ENCODE results near the gene FGD3. TPM values are rescaled to one million over a fixed set of nuclear protein-coding genes. Genes with fewer than 3 reads are reported as not detected.
A peak's percentile ranks its signal among the peaks of the same experiment; 100 is the strongest.
"Not testable (repeated sequence)": the region's sequence is repeated elsewhere in the genome, so short reads cannot be mapped to it uniquely, and the experiment has no call there.

FGD3 gene
- total RNA-seq, 2 donors from 2014 or later = 42.0 to 43.3 TPM

GRCh38 chr9:92990461-92990860 is 43.1 kb downstream of the FGD3 start:
- no peaks in the 10 kb centered on the region for H3K9me3 Mint-ChIP-seq
- ATAC-seq (no peak), DNase-seq (ENCODE audit: low spot score) (no peak)
- H3K27me3 Mint-ChIP-seq = no peaks in the 10 kb centered on the region
- no peak overlapping the region for H3K4me3 Mint-ChIP-seq
- H3K4me1 Mint-ChIP-seq (ENCODE audit: low read depth in 2 of 2) = peaks cover 75 to 83% of the 10 kb centered on the region in 2 donors
- peaks cover 20% of the 10 kb centered on the region for H3K36me3 Mint-ChIP-seq
- peak overlapping the region; percentile 50 to 69 for H3K27ac Mint-ChIP-seq

DNA sequence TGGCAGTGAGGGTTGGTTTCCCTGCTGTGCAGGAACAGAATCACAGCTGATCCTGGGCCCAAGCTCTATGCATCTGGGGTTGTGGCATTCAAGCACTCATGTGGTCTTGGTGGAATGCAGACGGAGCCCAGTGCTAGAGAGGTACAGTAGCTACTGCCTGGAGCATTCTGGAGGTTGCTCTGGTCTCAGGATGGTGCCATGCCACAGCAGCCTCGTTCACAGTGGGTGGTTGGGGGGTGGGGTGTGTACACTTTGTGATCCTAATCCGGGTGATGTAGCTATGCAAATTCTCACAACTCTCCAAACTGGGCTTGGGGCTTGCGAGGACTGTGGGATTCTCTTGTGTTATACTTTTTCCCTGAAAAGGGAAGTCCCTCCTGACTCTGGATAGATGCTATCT is 45.2 kb downstream of the FGD3 start:
- peak in 1 of 2 donors; percentile 13 for ATAC-seq
- peaks cover 19% of the 10 kb centered on the region for H3K36me3 Mint-ChIP-seq
- no peak overlapping the region for H3K27ac Mint-ChIP-seq

GRCh38 chr9:92998871-92999270 is 51.5 kb downstream of the FGD3 start:
- DNase-seq (ENCODE audit: low spot score); H3K4me3 Mint-ChIP-seq; H3K27ac Mint-ChIP-seq; ATAC-seq; H3K27me3 Mint-ChIP-seq; H3K9me3 Mint-ChIP-seq: not testable (repeated sequence)
- H3K36me3 Mint-ChIP-seq = peaks cover 30% of the 10 kb centered on the region
- peaks cover 58 to 71% of the 10 kb centered on the region in 2 donors for H3K4me1 Mint-ChIP-seq (ENCODE audit: low read depth in 2 of 2)

More for the DNA sequence above, 45.2 kb downstream of the FGD3 start:
- peaks cover 79 to 89% of the 10 kb centered on the region in 2 donors for H3K4me1 Mint-ChIP-seq (ENCODE audit: low read depth in 2 of 2)
- DNase-seq (ENCODE audit: low spot score) = no peak
- H3K4me3 Mint-ChIP-seq = no peak overlapping the region
- peaks cover 4% of the 10 kb centered on the region for H3K9me3 Mint-ChIP-seq
- no peaks in the 10 kb centered on the region for H3K27me3 Mint-ChIP-seq

GRCh38 chr9:93001031-93001430 is 53.7 kb downstream of the FGD3 start:
- DNase-seq (ENCODE audit: low spot score) (no peak), ATAC-seq (no peak)
- H3K27me3 Mint-ChIP-seq = no peaks in the 10 kb centered on the region
- H3K36me3 Mint-ChIP-seq = peaks cover 22% of the 10 kb centered on the region
- H3K27ac Mint-ChIP-seq = peak overlapping the region; percentile 54 to 67
- H3K4me3 Mint-ChIP-seq = peak overlapping the region; percentile 32
- H3K9me3 Mint-ChIP-seq = peaks cover 4% of the 10 kb centered on the region
- peaks cover 53 to 60% of the 10 kb centered on the region in 2 donors for H3K4me1 Mint-ChIP-seq (ENCODE audit: low read depth in 2 of 2)

GRCh38 chr9:93002700-93003099 is 55.4 kb downstream of the FGD3 start:
- no peak overlapping the region for H3K27ac Mint-ChIP-seq
- DNase-seq (ENCODE audit: low spot score) = no peak
- H3K4me1 Mint-ChIP-seq (ENCODE audit: low read depth in 2 of 2) = peaks cover 41 to 44% of the 10 kb centered on the region in 2 donors
- peaks cover 17% of the 10 kb centered on the region for H3K36me3 Mint-ChIP-seq
- H3K27me3 Mint-ChIP-seq = no peaks in the 10 kb centered on the region
- ATAC-seq = no peak
- no peaks in the 10 kb centered on the region for H3K9me3 Mint-ChIP-seq
- no peak overlapping the region for H3K4me3 Mint-ChIP-seq

- Mint-ChIP-seq H3K9me3 (no peaks in the 10 kb centered on the region), H3K27me3 (no peaks in the 10 kb centered on the region), H3K27ac (peak overlapping the region in 1 of 2 donors; percentile 29), H3K4me3 (no peak overlapping the region), H3K36me3 (peaks cover 16% of the 10 kb centered on the region), H3K4me1 (ENCODE audit: low read depth in 2 of 2) (peaks cover 37 to 38% of the 10 kb centered on the region in 2 donors)
- ATAC-seq = peak; percentile 57 to 67
- DNase-seq (ENCODE audit: low spot score) = no peak
Observed at GRCh38 chr9:93003552-93004407, 56.5 kb downstream of the FGD3 start.

DNA sequence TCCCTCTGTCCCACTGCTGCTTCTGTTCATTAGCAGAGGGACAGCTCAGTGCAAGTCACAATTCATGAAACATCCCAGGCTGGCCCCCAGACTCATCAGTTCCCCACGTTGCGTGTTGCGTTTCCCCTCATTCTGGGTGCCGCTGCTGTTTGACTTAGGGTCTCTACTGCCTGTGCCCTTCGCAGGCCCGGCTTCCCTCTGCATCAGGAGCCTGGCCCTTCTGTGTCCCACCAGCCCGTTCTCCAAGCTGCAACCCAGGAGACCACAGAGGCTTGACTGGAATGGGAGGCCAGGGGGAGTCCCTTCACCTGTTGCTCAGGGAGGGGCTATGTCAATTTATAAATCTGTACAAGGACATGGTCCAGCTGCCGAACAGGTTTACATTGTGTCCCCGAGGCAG is 57.2 kb downstream of the FGD3 start:
- Mint-ChIP-seq H3K4me1 (ENCODE audit: low read depth in 2 of 2) (peaks cover 37 to 38% of the 10 kb centered on the region in 2 donors), H3K27ac (peak overlapping the region in 1 of 2 donors; percentile 29), H3K4me3 (no peak overlapping the region), H3K27me3 (no peaks in the 10 kb centered on the region), H3K36me3 (peaks cover 16% of the 10 kb centered on the region), H3K9me3 (no peaks in the 10 kb centered on the region)
- ATAC-seq = no peak
- no peak for DNase-seq (ENCODE audit: low spot score)

DNA sequence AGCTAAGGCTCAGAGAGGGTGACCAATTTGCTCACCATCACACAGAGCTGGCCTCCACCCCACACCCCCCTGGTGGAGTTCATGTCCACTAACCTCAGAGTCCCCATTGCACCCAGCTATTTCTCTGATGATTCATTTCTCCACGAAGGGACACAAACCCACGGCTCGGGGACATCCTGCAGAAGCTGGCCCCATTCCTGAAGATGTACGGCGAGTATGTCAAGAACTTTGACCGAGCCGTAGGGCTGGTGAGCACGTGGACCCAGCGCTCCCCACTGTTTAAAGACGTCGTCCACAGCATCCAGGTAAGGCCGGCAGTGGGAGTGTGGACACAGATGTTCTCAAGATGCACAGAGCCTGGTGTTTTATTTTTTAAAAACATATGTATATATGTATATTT is 58.6 kb downstream of the FGD3 start:
- Mint-ChIP-seq H3K9me3 (no peaks in the 10 kb centered on the region), H3K4me1 (ENCODE audit: low read depth in 2 of 2) (peaks cover 30 to 38% of the 10 kb centered on the region in 2 donors), H3K27me3 (no peaks in the 10 kb centered on the region), H3K36me3 (peaks cover 13% of the 10 kb centered on the region), H3K27ac (no peak overlapping the region), H3K4me3 (no peak overlapping the region)
- ATAC-seq (no peak), DNase-seq (ENCODE audit: low spot score) (no peak)

GRCh38 chr9:93007529-93008058 is 60.3 kb downstream of the FGD3 start:
- Mint-ChIP-seq H3K27me3 (no peaks in the 10 kb centered on the region), H3K27ac (no peak overlapping the region), H3K4me1 (ENCODE audit: low read depth in 2 of 2) (peaks cover 14 to 20% of the 10 kb centered on the region in 2 donors), H3K9me3 (no peaks in the 10 kb centered on the region), H3K36me3 (peaks cover 9% of the 10 kb centered on the region), H3K4me3 (no peak overlapping the region)
- ATAC-seq = no peak
- DNase-seq (ENCODE audit: low spot score) = no peak

DNA sequence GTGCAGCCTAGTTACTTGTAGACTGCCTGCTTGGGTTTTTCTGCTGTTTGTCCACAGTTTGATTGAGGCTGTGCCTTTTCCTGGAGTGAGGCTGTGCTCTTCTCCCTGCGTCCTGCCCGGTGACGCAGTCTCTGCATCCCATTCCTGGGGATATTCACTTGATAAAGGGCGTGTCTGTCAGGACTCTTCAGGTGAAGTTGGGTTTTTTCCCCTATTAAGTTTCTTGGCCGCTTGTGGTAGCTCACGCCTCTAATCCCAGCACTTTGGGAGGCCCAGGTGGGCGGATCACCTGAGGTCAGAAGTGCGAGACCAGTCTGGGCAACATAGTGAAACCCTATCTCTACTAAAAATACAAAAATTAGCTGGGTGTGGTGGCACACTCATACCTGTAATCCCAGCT is 61.1 kb downstream of the FGD3 start:
- H3K27me3 Mint-ChIP-seq = no peaks in the 10 kb centered on the region

DNA sequence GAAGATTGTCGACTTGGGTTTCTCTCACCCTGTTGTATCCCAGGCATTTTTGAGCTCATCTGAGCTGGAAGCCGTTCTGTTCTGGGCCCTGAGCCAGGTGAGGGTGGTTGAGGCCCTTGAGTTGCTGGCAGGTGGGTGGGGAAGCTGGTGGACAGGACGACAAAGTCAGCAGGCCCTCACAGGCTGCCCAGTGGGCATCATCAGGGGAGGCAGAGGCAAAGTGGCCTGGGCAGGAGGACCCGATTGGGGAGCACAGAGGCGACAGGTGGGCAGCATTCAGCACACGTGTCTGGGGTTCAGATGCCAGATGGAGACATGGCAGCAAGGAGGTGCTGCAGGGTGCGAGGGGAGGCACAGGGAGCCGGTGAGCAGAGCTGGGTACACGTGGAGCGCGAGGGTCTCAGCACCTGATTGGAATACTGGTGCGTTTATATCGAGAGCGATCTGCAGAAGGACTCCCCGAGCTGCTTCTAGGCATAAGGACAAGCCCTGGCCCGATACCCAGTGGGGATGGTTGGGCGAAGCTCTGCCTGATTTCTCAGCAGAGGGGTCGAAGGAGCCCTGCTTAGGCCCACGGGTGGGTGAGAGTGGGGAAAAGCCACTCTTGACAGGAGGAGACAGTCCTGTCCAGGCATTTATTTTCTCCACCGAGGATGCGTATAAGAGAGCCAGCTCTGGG is 62.2 kb downstream of the FGD3 start:
- Mint-ChIP-seq H3K27ac (no peak overlapping the region), H3K4me1 (ENCODE audit: low read depth in 2 of 2) (peaks cover 2 to 9% of the 10 kb centered on the region in 2 donors), H3K4me3 (no peak overlapping the region), H3K27me3 (no peaks in the 10 kb centered on the region), H3K36me3 (peaks cover 9% of the 10 kb centered on the region), H3K9me3 (no peaks in the 10 kb centered on the region)
- no peak for ATAC-seq
- DNase-seq (ENCODE audit: low spot score) = no peak

More for the DNA sequence above, 61.1 kb downstream of the FGD3 start:
- DNase-seq (ENCODE audit: low spot score) = no peak
- peaks cover 12 to 18% of the 10 kb centered on the region in 2 donors for H3K4me1 Mint-ChIP-seq (ENCODE audit: low read depth in 2 of 2)
- ATAC-seq = no peak
- no peak overlapping the region for H3K27ac Mint-ChIP-seq
- no peak overlapping the region for H3K4me3 Mint-ChIP-seq
- no peaks in the 10 kb centered on the region for H3K9me3 Mint-ChIP-seq
- H3K36me3 Mint-ChIP-seq = peaks cover 9% of the 10 kb centered on the region

DNA sequence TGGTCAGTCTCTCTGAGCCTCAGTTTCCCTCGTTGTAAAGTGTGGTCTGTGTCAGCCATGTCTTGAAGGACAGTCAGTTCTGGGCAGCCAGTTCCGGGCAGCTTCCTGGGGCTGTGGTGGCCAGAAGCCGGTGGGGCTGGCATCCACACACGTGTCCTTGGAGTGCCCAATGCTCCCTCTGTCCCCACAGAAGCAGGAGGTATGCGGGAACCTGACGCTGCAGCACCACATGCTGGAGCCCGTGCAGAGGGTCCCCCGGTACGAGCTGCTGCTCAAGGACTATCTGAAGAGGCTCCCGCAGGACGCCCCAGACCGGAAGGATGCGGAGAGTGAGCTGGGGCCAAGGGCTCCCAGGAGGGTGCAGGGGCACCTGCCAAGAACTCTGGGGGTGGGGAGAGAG is 62.7 kb downstream of the FGD3 start:
- ATAC-seq (no peak), DNase-seq (ENCODE audit: low spot score) (no peak)
- H3K4me1 Mint-ChIP-seq (ENCODE audit: low read depth in 2 of 2) = peaks cover 0 to 8% of the 10 kb centered on the region in 2 donors
- H3K9me3 Mint-ChIP-seq = no peaks in the 10 kb centered on the region
- peak overlapping the region in 1 of 2 donors; percentile 75 for H3K27ac Mint-ChIP-seq
- peaks cover 9% of the 10 kb centered on the region for H3K36me3 Mint-ChIP-seq
- H3K4me3 Mint-ChIP-seq = no peak overlapping the region
- H3K27me3 Mint-ChIP-seq = no peaks in the 10 kb centered on the region

GRCh38 chr9:93010704-93011103 is 63.4 kb downstream of the FGD3 start:
- no peak overlapping the region for H3K4me3 Mint-ChIP-seq
- ATAC-seq (no peak), DNase-seq (ENCODE audit: low spot score) (no peak)
- H3K27ac Mint-ChIP-seq = peak overlapping the region in 1 of 2 donors; percentile 75
- peaks cover 9% of the 10 kb centered on the region for H3K36me3 Mint-ChIP-seq
- H3K27me3 Mint-ChIP-seq = no peaks in the 10 kb centered on the region
- H3K9me3 Mint-ChIP-seq = no peaks in the 10 kb centered on the region
- peaks cover 0 to 8% of the 10 kb centered on the region in 2 donors for H3K4me1 Mint-ChIP-seq (ENCODE audit: low read depth in 2 of 2)

- H3K4me3 Mint-ChIP-seq = no peak overlapping the region
- ATAC-seq (no peak), DNase-seq (ENCODE audit: low spot score) (no peak)
- no peaks in the 10 kb centered on the region for H3K9me3 Mint-ChIP-seq
- H3K4me1 Mint-ChIP-seq (ENCODE audit: low read depth in 2 of 2) = peaks cover 0 to 8% of the 10 kb centered on the region in 2 donors
- H3K36me3 Mint-ChIP-seq = peaks cover 9% of the 10 kb centered on the region
- H3K27ac Mint-ChIP-seq = no peak overlapping the region
- no peaks in the 10 kb centered on the region for H3K27me3 Mint-ChIP-seq
Observed at GRCh38 chr9:93011114-93011513, 63.8 kb downstream of the FGD3 start.

All from natural killer cell treated with Interleukin-12 subunit alpha and Interleukin-12 subunit beta and Interleukin-15 and Interleukin-18, amount 100 ng/mL, for 72 hours (primary cell).